PFSK-1 (cell line): Measurements from ENCODE around the gene ATP1B4.

Experiments
- FOXP2 ChIP-seq: optimal IDR thresholded peaks from 2 replicates; pipeline ENCODE3; 2011; ENCODE audit warnings: borderline replicate concordance, control low read depth, inconsistent platforms; ENCODE audit not compliant: insufficient read depth; ENCODE audit errors: extremely low read length, extremely low read depth
- POLR2AphosphoS5 ChIP-seq: IDR thresholded peaks from 2 replicates; pipeline ENCODE4 v1.6.1; 2012; ENCODE audit warnings: low read depth, mild to moderate bottlenecking, control low read depth, low read length, moderate library complexity
- SIN3A ChIP-seq: IDR thresholded peaks from 2 replicates; pipeline ENCODE4 v1.6.1; 2012; ENCODE audit warnings: mild to moderate bottlenecking, low read length, moderate library complexity, borderline replicate concordance; ENCODE audit not compliant: insufficient read depth
- TAF1 ChIP-seq: IDR thresholded peaks from 2 replicates; pipeline ENCODE4 v1.6.1; 2012; ENCODE audit warnings: low read length, control low read depth, borderline replicate concordance; ENCODE audit not compliant: insufficient read depth
- TF ChIP-seq, protein P1 (sequence below), 2 experiments: IDR thresholded peaks; 2 replicates each; pipeline versions ENCODE4 v1.6.1 to v1.8.0; 2011 to 2012; ENCODE audit warnings: low read depth in 2 of 2, low read length in 2 of 2, control low read depth in 1 of 2, inconsistent platforms in 1 of 2, mild to moderate bottlenecking in 1 of 2, moderate library complexity in 1 of 2; ENCODE audit not compliant: insufficient read depth in 1 of 2

DNA sequence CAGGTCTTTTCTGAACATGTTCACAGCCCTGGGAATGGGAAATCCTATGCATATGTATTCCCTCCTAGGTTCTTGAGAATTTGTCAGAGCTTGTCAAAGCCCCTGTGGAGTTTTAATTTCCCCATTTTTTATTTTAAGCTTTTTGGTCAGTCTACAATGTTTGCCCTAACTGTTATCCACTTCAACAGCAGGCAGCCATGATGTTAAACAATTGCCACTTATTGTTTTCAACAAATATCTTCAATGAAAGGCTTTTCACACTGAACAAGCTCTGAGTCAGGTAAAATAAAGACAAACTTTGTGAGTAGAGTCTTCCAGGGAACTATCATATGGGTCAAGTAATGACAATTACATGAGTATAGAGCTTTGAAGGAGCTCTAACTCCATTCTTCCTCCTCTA lies 25.0 kb upstream of the ATP1B4 start:
- TF ChIP-seq POLR2AphosphoS5 (no peak), TAF1 (no peak), SIN3A (no peak), FOXP2 (no peak)
- TF ChIP-seq, protein P1, sequence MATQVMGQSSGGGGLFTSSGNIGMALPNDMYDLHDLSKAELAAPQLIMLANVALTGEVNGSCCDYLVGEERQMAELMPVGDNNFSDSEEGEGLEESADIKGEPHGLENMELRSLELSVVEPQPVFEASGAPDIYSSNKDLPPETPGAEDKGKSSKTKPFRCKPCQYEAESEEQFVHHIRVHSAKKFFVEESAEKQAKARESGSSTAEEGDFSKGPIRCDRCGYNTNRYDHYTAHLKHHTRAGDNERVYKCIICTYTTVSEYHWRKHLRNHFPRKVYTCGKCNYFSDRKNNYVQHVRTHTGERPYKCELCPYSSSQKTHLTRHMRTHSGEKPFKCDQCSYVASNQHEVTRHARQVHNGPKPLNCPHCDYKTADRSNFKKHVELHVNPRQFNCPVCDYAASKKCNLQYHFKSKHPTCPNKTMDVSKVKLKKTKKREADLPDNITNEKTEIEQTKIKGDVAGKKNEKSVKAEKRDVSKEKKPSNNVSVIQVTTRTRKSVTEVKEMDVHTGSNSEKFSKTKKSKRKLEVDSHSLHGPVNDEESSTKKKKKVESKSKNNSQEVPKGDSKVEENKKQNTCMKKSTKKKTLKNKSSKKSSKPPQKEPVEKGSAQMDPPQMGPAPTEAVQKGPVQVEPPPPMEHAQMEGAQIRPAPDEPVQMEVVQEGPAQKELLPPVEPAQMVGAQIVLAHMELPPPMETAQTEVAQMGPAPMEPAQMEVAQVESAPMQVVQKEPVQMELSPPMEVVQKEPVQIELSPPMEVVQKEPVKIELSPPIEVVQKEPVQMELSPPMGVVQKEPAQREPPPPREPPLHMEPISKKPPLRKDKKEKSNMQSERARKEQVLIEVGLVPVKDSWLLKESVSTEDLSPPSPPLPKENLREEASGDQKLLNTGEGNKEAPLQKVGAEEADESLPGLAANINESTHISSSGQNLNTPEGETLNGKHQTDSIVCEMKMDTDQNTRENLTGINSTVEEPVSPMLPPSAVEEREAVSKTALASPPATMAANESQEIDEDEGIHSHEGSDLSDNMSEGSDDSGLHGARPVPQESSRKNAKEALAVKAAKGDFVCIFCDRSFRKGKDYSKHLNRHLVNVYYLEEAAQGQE (IDR thresholded peaks at IDR 0.05; ENCODE audit: insufficient read depth in 1 of 2, low read depth in 2 of 2, low read length in 2 of 2): no peak
